GM12801 (cell line): Measurements from ENCODE around the gene KIF2A.

Experiments
- CTCF ChIP-seq: IDR thresholded peaks from one replicate; pipeline ENCODE4 v1.5.1; 2011; ENCODE audit warnings: control low read depth; ENCODE audit not compliant: insufficient read length; ENCODE audit errors: extremely low read depth

The KIF2A gene

GRCh38 chr5:62266573-62266972 is 39.4 kb upstream of the KIF2A start:
- no peak for TF ChIP-seq CTCF

GRCh38 chr5:62268234-62268633 is 37.8 kb upstream of the KIF2A start:
- TF ChIP-seq CTCF: no peak

GRCh38 chr5:62268792-62269191 is 37.2 kb upstream of the KIF2A start:
- TF ChIP-seq CTCF: no peak

- no peak for TF ChIP-seq CTCF
These were observed 34.6 kb upstream of the KIF2A start for GRCh38 chr5:62271370-62271769.

GRCh38 chr5:62271870-62272269 is 34.1 kb upstream of the KIF2A start:
- no peak for TF ChIP-seq CTCF

GRCh38 chr5:62273687-62274086 is 32.3 kb upstream of the KIF2A start:
- no peak for TF ChIP-seq CTCF

- TF ChIP-seq CTCF: no peak
These were observed 30.4 kb upstream of the KIF2A start for GRCh38 chr5:62275581-62275980.

GRCh38 chr5:62281411-62281810 is 24.6 kb upstream of the KIF2A start:
- no peak for TF ChIP-seq CTCF
